Naive B cell (primary cell): ENCODE measurements around the gene HARBI1. TPM values are rescaled to one million over a fixed set of nuclear protein-coding genes. Genes with fewer than 3 reads are reported as not detected.

Experiments used
- ATAC-seq, 2 donors: fragments of 150-1000 bp; cut with Tn5 transposase; 2 replicates each; pipeline ENCODE4 v1.10.0; 2021; ENCODE audit warnings: low read depth in 2 of 2, mild to moderate bottlenecking in 2 of 2, moderate library complexity in 2 of 2
- DNase-seq: peaks from one replicate; pipeline ENCODE4 v3.0.0; 2022
- H3K27ac Mint-ChIP-seq, 6 donors: one replicate each; pipeline ENCODE4 v1.8.0; 2020 to 2022; ENCODE audit warnings: mild to moderate bottlenecking in 6 of 6, mixed read lengths in 6 of 6, moderate library complexity in 5 of 6, inconsistent platforms in 2 of 6
- H3K27me3 Mint-ChIP-seq, 3 donors: one replicate each; pipeline ENCODE4 v1.8.0; 2021 to 2022; ENCODE audit warnings: mixed read lengths in 3 of 3, mild to moderate bottlenecking in 1 of 3
- H3K36me3 Mint-ChIP-seq, 2 donors: one replicate each; pipeline ENCODE4 v1.8.0; 2020 to 2022; ENCODE audit warnings: mixed read lengths in 2 of 2, inconsistent platforms in 1 of 2, mild to moderate bottlenecking in 1 of 2
- H3K4me1 Mint-ChIP-seq, 3 donors: one replicate each; pipeline ENCODE4 v1.8.0; 2020 to 2022; ENCODE audit warnings: mixed read lengths in 3 of 3, inconsistent platforms in 1 of 3, mild to moderate bottlenecking in 1 of 3, moderate library complexity in 1 of 3
- H3K4me3 Mint-ChIP-seq, 8 donors: one replicate each; pipeline ENCODE4 v1.8.0; 2020 to 2022; ENCODE audit warnings: mild to moderate bottlenecking in 8 of 8, mixed read lengths in 8 of 8, moderate library complexity in 8 of 8, inconsistent platforms in 2 of 8
- H3K9me3 Mint-ChIP-seq, 7 donors: one replicate each; pipeline ENCODE4 v1.8.0; 2020 to 2022; ENCODE audit warnings: mixed read lengths in 7 of 7, mild to moderate bottlenecking in 5 of 7, inconsistent platforms in 2 of 7, moderate library complexity in 1 of 7
- polyA plus RNA-seq, 6 donors: library from polyadenylated mRNA; unstranded; fragments of 300-500 nt; fragmentation: Illumina TruSeq; gene quantifications; one replicate each; pipeline ENCODE4 v1.2.3, GENCODE V29; 2021; ENCODE audit warnings: low read depth in 6 of 6

Gene HARBI1
- polyA plus RNA-seq, 6 donors from 2014 or later = 8.7 to 14.7 (median 11.8) TPM

DNA sequence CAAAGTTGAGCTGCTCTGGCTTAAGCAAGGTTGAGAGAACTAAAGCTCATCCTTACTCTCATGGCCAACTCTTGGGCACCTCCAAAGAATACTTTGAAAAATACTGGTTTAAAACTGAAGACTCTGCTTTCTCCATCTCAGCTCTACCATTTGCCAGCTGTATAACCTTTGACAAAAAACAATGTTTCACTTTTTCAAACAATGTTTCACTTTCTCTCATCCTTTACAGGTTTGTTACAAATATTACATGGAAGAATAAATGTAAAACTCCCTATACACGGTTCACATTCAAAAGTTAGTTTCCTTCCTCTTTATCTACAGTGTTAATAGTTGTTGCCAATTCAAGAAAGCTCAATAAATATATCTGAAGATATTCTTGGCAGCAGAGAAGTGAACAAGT is 42.4 kb downstream of the HARBI1 start:
- DNase-seq (no peak), ATAC-seq (no peak)
- Mint-ChIP-seq H3K36me3 (no peaks in the 10 kb centered on the region), H3K4me1 (peaks cover 22 to 31% (median 27%) of the 10 kb centered on the region in 3 donors), H3K27ac (peak overlapping the region in 3 of 6 donors; percentile 7 to 62 (median 54)), H3K9me3 (peaks cover 0 to 3% (median 0%) of the 10 kb centered on the region in 7 donors), H3K27me3 (no peaks in the 10 kb centered on the region), H3K4me3 (peak overlapping the region in 1 of 8 donors; percentile 37)

DNA sequence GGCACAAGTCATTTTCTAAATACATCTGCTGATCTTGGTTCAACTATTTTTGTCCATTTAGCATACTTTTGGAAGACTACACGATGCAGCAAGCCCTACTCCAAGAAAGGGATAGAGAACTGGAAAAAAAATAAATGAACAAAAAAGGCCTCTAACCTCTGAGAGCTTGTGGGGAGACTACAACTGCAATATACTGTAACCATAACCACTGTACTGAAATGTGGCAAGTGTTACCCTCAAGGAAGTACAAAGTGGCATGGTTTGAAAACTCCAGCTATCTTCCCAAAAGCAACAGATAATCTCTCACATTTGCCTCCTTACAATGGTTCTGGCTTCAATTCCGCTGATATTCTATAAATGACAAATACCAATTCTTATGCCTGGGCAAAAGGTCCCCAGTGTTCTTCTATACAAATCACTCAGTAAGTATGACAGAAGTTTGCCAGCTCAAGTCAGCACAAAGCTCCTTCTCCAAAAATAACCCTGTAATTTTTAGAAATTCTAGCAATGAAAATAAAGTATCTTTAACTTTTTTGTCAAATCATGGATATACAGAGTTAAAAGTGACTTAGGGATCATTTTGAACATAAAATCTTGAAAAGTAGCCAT is 46.1 kb downstream of the HARBI1 start:
- no peak for ATAC-seq
- Mint-ChIP-seq H3K4me3 (no peak overlapping the region), H3K27ac (no peak overlapping the region)

DNA sequence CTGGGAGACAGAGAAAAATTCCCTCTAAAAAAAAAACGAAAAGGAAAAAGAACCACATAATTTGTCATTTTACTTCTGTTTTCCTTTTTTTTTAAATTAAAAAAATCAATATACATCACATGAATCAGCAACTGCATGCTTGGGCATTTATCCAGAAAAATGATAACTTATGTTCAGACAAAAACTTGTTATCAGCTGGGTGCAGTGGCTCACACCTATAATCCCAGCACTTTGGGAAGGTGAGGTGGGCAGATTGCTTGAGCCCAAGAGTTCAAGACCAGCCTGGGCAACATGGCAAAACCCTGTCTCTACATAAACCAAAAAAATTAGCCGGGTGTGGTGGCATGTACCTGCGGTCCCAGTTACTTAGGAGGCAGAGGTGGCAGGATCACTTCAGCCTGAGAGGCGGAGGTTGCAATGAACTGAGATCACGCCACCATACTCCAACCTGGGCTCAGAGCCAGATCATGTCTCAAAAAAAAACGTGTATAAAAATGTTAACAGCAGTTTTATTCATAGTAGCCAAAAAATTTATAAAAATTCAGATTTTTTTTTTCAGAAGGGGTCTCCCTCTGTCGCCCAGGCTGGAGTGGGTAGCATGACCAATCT is 51.7 kb downstream of the HARBI1 start:
- no peak for DNase-seq
- H3K27ac Mint-ChIP-seq = no peak overlapping the region
- H3K9me3 Mint-ChIP-seq = no peaks in the 10 kb centered on the region
- H3K36me3 Mint-ChIP-seq = no peaks in the 10 kb centered on the region
- peaks cover 20 to 27% (median 23%) of the 10 kb centered on the region in 3 donors for H3K4me1 Mint-ChIP-seq
- H3K27me3 Mint-ChIP-seq = no peaks in the 10 kb centered on the region
- ATAC-seq = no peak
- H3K4me3 Mint-ChIP-seq = no peak overlapping the region

More for the DNA sequence above, 46.1 kb downstream of the HARBI1 start:
- H3K27me3 Mint-ChIP-seq = no peaks in the 10 kb centered on the region
- H3K4me1 Mint-ChIP-seq = peaks cover 15 to 25% (median 17%) of the 10 kb centered on the region in 3 donors
- no peaks in the 10 kb centered on the region for H3K36me3 Mint-ChIP-seq
- peaks cover 0 to 3% (median 0%) of the 10 kb centered on the region in 7 donors for H3K9me3 Mint-ChIP-seq
- no peak for DNase-seq

DNA sequence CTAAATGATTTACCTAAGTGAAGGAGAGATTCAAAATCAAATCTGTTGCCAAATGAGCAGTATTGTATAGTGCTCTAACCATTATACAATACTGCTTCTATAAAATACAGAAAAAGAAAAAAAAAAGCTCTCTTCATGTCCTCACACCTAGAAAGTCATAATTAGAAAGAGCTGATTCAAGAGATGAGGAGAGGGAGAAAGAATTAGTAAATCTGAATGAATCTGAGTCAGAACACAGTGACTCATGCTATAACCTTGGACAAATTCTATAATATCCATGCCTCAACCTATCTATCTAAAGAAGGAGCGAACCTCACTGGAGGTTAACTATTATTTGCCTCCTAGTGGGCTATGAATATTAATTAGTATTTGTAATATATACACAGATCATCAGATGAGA is 52.6 kb downstream of the HARBI1 start:
- H3K4me1 Mint-ChIP-seq = peaks cover 28 to 35% (median 29%) of the 10 kb centered on the region in 3 donors

GRCh38 chr11:46562527-46562926 is 54.5 kb downstream of the HARBI1 start:
- ATAC-seq = no peak
- peak overlapping the region in 3 of 6 donors; percentile 0 to 76 (median 53) for H3K27ac Mint-ChIP-seq
- DNase-seq = no peak
- H3K4me3 Mint-ChIP-seq = no peak overlapping the region
- H3K4me1 Mint-ChIP-seq = peaks cover 29 to 44% (median 39%) of the 10 kb centered on the region in 3 donors
- no peaks in the 10 kb centered on the region for H3K36me3 Mint-ChIP-seq
- no peaks in the 10 kb centered on the region for H3K27me3 Mint-ChIP-seq
- H3K9me3 Mint-ChIP-seq = no peaks in the 10 kb centered on the region

More for the DNA sequence above, 52.6 kb downstream of the HARBI1 start:
- Mint-ChIP-seq H3K9me3 (no peaks in the 10 kb centered on the region), H3K27ac (peak overlapping the region in 1 of 6 donors; percentile 47), H3K4me3 (no peak overlapping the region), H3K27me3 (no peaks in the 10 kb centered on the region), H3K36me3 (no peaks in the 10 kb centered on the region)
- ATAC-seq = no peak
- DNase-seq = no peak

- Mint-ChIP-seq H3K9me3 (no peaks in the 10 kb centered on the region), H3K27me3 (no peaks in the 10 kb centered on the region), H3K36me3 (no peaks in the 10 kb centered on the region), H3K4me1 (peaks cover 33 to 50% (median 45%) of the 10 kb centered on the region in 3 donors), H3K27ac (peak overlapping the region; percentile 16 to 86 (median 66)), H3K4me3 (peak overlapping the region; percentile 70 to 89 (median 83))
- peak; percentile 60 to 64 for ATAC-seq
- DNase-seq = no peak
Observed at GRCh38 chr11:46560300-46560991, 56.6 kb downstream of the HARBI1 start.

- Mint-ChIP-seq H3K9me3 (no peaks in the 10 kb centered on the region), H3K36me3 (no peaks in the 10 kb centered on the region), H3K4me3 (peak overlapping the region in 6 of 8 donors; percentile 70 to 89 (median 86)), H3K27me3 (no peaks in the 10 kb centered on the region), H3K27ac (peak overlapping the region in 5 of 6 donors; percentile 16 to 76 (median 44)), H3K4me1 (peaks cover 39 to 56% (median 51%) of the 10 kb centered on the region in 3 donors)
- no peak for ATAC-seq
- no peak for DNase-seq
Observed at GRCh38 chr11:46559815-46560214, 57.2 kb downstream of the HARBI1 start.

DNA sequence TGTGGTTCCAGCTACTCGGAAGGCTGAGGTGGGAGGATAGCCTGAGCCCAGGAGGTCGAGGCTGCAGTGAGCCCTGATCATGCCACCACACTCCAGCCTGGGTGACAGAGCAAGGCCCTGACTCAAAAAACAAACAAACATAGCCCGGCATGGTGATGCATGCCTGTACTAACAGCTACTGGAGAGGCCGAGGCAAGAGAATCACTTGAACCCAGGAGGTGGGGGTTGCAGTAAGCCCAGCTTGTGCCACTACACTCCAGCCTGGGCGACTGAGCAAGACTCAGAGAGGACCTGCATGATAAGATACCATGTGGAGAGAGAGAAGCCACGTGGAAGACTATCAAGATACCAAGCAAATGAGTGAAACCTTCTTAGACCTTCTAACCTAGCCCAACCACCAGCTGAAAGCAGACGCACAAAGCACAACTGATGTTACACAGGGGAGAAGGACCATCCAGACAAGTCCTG is 59.3 kb downstream of the HARBI1 start:
- H3K27ac Mint-ChIP-seq = peak overlapping the region in 2 of 6 donors; percentile 13 to 54
- H3K4me3 Mint-ChIP-seq = peak overlapping the region in 2 of 8 donors; percentile 29 to 44
- no peaks in the 10 kb centered on the region for H3K27me3 Mint-ChIP-seq
- DNase-seq (no peak), ATAC-seq (no peak)
- H3K4me1 Mint-ChIP-seq = peaks cover 49 to 68% (median 64%) of the 10 kb centered on the region in 3 donors
- H3K9me3 Mint-ChIP-seq = no peaks in the 10 kb centered on the region
- H3K36me3 Mint-ChIP-seq = no peaks in the 10 kb centered on the region

- Mint-ChIP-seq H3K27me3 (no peaks in the 10 kb centered on the region), H3K4me1 (peaks cover 32 to 52% (median 49%) of the 10 kb centered on the region in 3 donors), H3K27ac (peak overlapping the region in 3 of 6 donors; percentile 36 to 60 (median 58)), H3K9me3 (no peaks in the 10 kb centered on the region), H3K36me3 (no peaks in the 10 kb centered on the region), H3K4me3 (no peak overlapping the region)
- DNase-seq (no peak), ATAC-seq (peak; percentile 21 to 37)
Observed at GRCh38 chr11:46555267-46556054, 61.6 kb downstream of the HARBI1 start.

- Mint-ChIP-seq H3K9me3 (no peaks in the 10 kb centered on the region), H3K4me1 (peaks cover 29 to 43% (median 39%) of the 10 kb centered on the region in 3 donors), H3K4me3 (no peak overlapping the region), H3K27ac (peak overlapping the region in 5 of 6 donors; percentile 18 to 69 (median 35)), H3K27me3 (no peaks in the 10 kb centered on the region), H3K36me3 (no peaks in the 10 kb centered on the region)
- DNase-seq = no peak
- ATAC-seq = no peak
Observed at GRCh38 chr11:46554213-46555147, 62.5 kb downstream of the HARBI1 start.

GRCh38 chr11:46553814-46554212 is 63.2 kb downstream of the HARBI1 start:
- peaks cover 25 to 37% (median 34%) of the 10 kb centered on the region in 3 donors for H3K4me1 Mint-ChIP-seq
- no peaks in the 10 kb centered on the region for H3K27me3 Mint-ChIP-seq
- H3K4me3 Mint-ChIP-seq = no peak overlapping the region
- peak overlapping the region in 3 of 6 donors; percentile 18 to 60 (median 33) for H3K27ac Mint-ChIP-seq
- H3K36me3 Mint-ChIP-seq = no peaks in the 10 kb centered on the region
- DNase-seq (no peak), ATAC-seq (no peak)
- H3K9me3 Mint-ChIP-seq = no peaks in the 10 kb centered on the region
